ENCODE data around the gene MAP3K20. TPM values are rescaled to one million over a fixed set of nuclear protein-coding genes. Genes with fewer than 3 reads are reported as not detected.

The MAP3K20 gene
- total RNA-seq, 2 donors from 2014 or later: 45.9 to 79.6 TPM

GRCh38 chr2:173059292-173059691 lies 16.4 kb upstream of the MAP3K20 start:
- Histone ChIP-seq H3K4me1 (ENCODE audit: control insufficient read depth in 1 of 2, low read depth in 2 of 2) (peaks cover 2 to 6% of the 10 kb centered on the region in 2 donors), H3K27me3 (replicated peaks; ENCODE audit: insufficient read depth) (no peaks in the 10 kb centered on the region), H3K9me3 (no peaks in the 10 kb centered on the region), H3K36me3 (no peaks in the 10 kb centered on the region), H3K4me3 (no peak overlapping the region), H3K27ac (no peak overlapping the region)
- TF ChIP-seq CTCF (IDR thresholded peaks at IDR 0.05): no peak
- DNase-seq (ENCODE audit: low spot score) (no peak), ATAC-seq (ENCODE audit: insufficient number of reproducible peaks, low FRiP score, low read depth) (no peak)

GRCh38 chr2:173059971-173060461 lies 15.6 kb upstream of the MAP3K20 start:
- H3K4me3 ChIP-seq: peak overlapping the region; percentile 10
- ATAC-seq (ENCODE audit: insufficient number of reproducible peaks, low FRiP score, low read depth): no peak
- peak overlapping the region in 1 of 2 donors; percentile 23 for H3K27ac ChIP-seq

DNA sequence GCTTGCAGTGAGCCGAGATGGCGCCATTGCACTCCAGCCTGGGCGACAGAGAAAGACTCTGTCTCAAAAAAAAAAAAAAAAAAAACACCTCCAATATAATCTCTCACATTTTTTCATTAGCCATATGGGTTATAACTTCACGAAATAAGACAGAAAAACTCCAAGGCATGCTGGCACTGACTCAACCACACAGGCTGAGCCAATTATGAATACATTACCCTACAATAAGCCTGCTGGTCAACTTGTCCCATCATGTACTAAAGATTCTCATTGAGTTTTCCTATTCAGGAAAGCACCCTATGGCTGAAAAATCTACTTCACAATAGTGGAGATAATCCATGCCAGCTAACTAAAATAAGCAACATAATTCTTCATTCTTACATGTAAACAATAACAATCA lies 12.8 kb upstream of the MAP3K20 start:
- no peaks in the 10 kb centered on the region for H3K27me3 ChIP-seq (replicated peaks; ENCODE audit: insufficient read depth)
- H3K4me1 ChIP-seq (ENCODE audit: control insufficient read depth in 1 of 2, low read depth in 2 of 2): peaks cover 2 to 6% of the 10 kb centered on the region in 2 donors
- ATAC-seq (ENCODE audit: insufficient number of reproducible peaks, low FRiP score, low read depth) (no peak), DNase-seq (ENCODE audit: low spot score) (no peak)
- no peak overlapping the region for H3K4me3 ChIP-seq
- no peak for TF ChIP-seq CTCF (IDR thresholded peaks at IDR 0.05)
- no peaks in the 10 kb centered on the region for H3K36me3 ChIP-seq
- H3K9me3 ChIP-seq: no peaks in the 10 kb centered on the region
- no peak overlapping the region for H3K27ac ChIP-seq

More at GRCh38 chr2:173059971-173060461, 15.6 kb upstream of the MAP3K20 start:
- H3K9me3 ChIP-seq: no peaks in the 10 kb centered on the region
- no peaks in the 10 kb centered on the region for H3K36me3 ChIP-seq
- H3K27me3 ChIP-seq (replicated peaks; ENCODE audit: insufficient read depth): no peaks in the 10 kb centered on the region
- peaks cover 2 to 6% of the 10 kb centered on the region in 2 donors for H3K4me1 ChIP-seq (ENCODE audit: control insufficient read depth in 1 of 2, low read depth in 2 of 2)
- no peak for DNase-seq (ENCODE audit: low spot score)
- no peak for TF ChIP-seq CTCF (IDR thresholded peaks at IDR 0.05)

DNA sequence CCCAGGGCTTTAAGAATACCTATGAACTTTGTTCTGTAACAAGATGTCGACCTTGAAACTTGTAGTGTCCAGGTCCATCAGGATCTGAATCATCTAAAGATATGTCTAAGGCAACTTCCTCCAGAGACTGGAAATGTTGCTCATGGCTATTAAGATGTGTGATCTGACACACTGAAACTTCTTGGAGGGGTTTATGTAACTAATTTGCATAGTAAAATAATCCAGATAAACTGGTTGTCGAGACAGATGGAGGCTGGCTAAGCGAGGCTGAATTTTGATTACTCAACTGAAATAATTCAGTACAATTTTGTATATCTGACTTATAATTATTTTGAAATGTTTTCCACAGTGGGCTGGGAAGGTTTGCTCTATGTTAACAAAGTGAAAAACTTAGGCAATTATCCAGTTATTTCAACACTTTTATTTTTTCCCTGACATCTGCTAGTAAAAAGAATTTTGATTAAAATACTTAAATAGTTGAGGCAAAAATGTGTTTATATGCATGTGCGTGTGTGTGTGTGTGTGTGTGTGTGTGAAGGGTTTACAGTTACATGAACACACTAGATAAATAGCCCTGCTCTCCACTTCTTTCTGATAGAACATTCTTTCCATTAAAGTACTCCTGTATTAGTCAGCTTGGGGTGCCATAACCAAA lies 11.4 kb upstream of the MAP3K20 start:
- Histone ChIP-seq H3K27me3 (replicated peaks; ENCODE audit: insufficient read depth) (no peaks in the 10 kb centered on the region), H3K4me1 (ENCODE audit: control insufficient read depth in 1 of 2, low read depth in 2 of 2) (peaks cover 2 to 6% of the 10 kb centered on the region in 2 donors), H3K27ac (no peak overlapping the region), H3K36me3 (no peaks in the 10 kb centered on the region), H3K4me3 (no peak overlapping the region), H3K9me3 (no peaks in the 10 kb centered on the region)
- ATAC-seq (ENCODE audit: insufficient number of reproducible peaks, low FRiP score, low read depth): no peak
- no peak for DNase-seq (ENCODE audit: low spot score)
- TF ChIP-seq CTCF (IDR thresholded peaks at IDR 0.05): no peak

DNA sequence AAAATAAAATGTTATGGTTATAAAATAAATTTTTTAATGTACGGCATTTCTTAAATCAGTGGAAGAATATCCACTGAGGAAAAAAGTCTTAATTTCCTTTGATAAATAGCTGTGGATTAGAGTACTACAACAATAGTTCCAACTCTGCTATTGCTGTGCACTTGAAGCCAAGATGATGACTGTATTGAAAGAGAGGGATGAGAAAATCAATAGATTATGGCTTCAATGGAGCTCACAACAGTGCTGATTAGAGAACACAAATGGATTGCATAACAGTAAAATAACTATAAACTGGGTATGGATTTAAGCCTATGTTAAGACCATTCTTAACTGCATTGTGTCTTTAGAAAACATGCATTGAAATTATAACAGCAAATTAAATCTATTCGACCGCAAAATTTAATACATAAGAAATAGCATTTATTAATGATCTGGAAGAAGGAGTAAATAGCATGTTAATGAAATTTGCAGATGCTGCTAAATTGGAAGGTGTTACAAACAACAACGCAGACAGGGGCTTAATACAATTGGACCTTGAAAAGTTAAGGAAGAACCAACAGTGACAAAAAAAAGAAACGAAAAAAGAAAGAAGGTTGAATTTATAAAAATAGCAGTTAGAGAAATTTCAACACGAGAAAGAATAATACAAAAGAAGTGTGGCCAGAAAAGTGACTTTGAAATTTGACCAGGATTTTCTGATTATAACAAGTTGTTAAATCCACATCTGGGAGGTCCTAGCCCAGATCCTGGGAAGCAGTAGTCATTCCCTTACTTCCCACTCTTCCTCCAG lies 8.6 kb upstream of the MAP3K20 start:
- H3K4me1 ChIP-seq (ENCODE audit: control insufficient read depth in 1 of 2, low read depth in 2 of 2): peaks cover 0 to 7% of the 10 kb centered on the region in 2 donors
- no peaks in the 10 kb centered on the region for H3K36me3 ChIP-seq
- ATAC-seq (ENCODE audit: insufficient number of reproducible peaks, low FRiP score, low read depth): no peak
- H3K27me3 ChIP-seq (replicated peaks; ENCODE audit: insufficient read depth): no peaks in the 10 kb centered on the region
- H3K4me3 ChIP-seq: no peak overlapping the region
- no peak for DNase-seq (ENCODE audit: low spot score)
- H3K9me3 ChIP-seq: no peaks in the 10 kb centered on the region
- no peak for TF ChIP-seq CTCF (IDR thresholded peaks at IDR 0.05)
- no peak overlapping the region for H3K27ac ChIP-seq

Data from thoracic aorta (tissue), 2 donors.